K562 (cell line): Measurements from ENCODE around the gene TEKT2. TPM values are rescaled to one million over a fixed set of nuclear protein-coding genes. Genes with fewer than 3 reads are reported as not detected.

Experiments
- ATAC-seq: fragments of 200-7000 bp; cut with Tn5 transposase; 3 replicates; pipeline ENCODE4 v1.9.1; 2020; ENCODE audit warnings: moderate library complexity
- BruUV-seq: library from RNA; stranded (reverse); fragments of 400-500 nt; replicated peaks from 2 replicates; lab custom pipeline; 2021; lab: Mats Ljungman, UMichigan
- CTCF ChIA-PET: fragments of 300-600 bp; formaldehyde crosslinking; extraction: SDS; loops from one replicate; lab custom pipeline; 2021; ENCODE audit warnings: low intra/inter-chr PET ratio; lab: Yijun Ruan, JAX
- POLR2A ChIA-PET: fragments of 300-600, 350-650 bp; sonication (Branson Sonifier 250); formaldehyde crosslinking; extraction: SDS; loops from one replicate; lab custom pipeline; 2021; ENCODE audit warnings: antibody characterized with exemption, inconsistent platforms; lab: Yijun Ruan, JAX
- DNase-seq, 4 experiments: peaks; one replicate each; pipeline versions ENCODE4 v3.0.0 to v3.0.0-alpha.2; 2011 to 2018; ENCODE audit warnings: low spot score in 3 of 4, mixed read lengths in 3 of 4; ENCODE audit errors: extremely low read depth in 1 of 4
- FAIRE-seq: peaks from 2 replicates; lab custom pipeline; 2011; peaks lifted over from hg19 to GRCh38; lab: Jason Lieb, UNC
- H2AFZ ChIP-seq: 2 replicates; pipeline ENCODE4 v1.6.0; 2011; ENCODE audit warnings: low read depth, low read length, control low read depth, inconsistent platforms
- H3K27ac ChIP-seq: fragments of 200-600 bp; 3 replicates; pipeline ENCODE4 v1.8.0; 2011; ENCODE audit warnings: low read depth, mild to moderate bottlenecking, control low read depth, inconsistent platforms, low read length, moderate library complexity, mixed read lengths; ENCODE audit errors: extremely low read depth
- H3K27me3 ChIP-seq, 2 experiments: fragments of 300-600 bp in 1 of 2; 2 replicates in 1 of 2; 3 replicates in 1 of 2; pipeline versions ENCODE4 v1.6.0 to v1.8.0; 2011; ENCODE audit warnings: inconsistent platforms in 2 of 2, low read length in 2 of 2, mild to moderate bottlenecking in 1 of 2, mixed read lengths in 1 of 2, moderate library complexity in 1 of 2; ENCODE audit not compliant: control insufficient read depth in 2 of 2, insufficient read depth in 2 of 2
- H3K36me3 ChIP-seq: fragments of 300-600 bp; 3 replicates; pipeline ENCODE4 v1.8.0; 2011; ENCODE audit warnings: mild to moderate bottlenecking, low read length, inconsistent platforms; ENCODE audit not compliant: control insufficient read depth, insufficient read depth
- H3K4me1 ChIP-seq, 2 experiments: fragments of 200-600 bp in 1 of 2; replicated peaks in 1 of 2; 2 replicates in 1 of 2; 3 replicates in 1 of 2; pipeline versions ENCODE4 v1.5.1 to v1.8.0; 2011; ENCODE audit warnings: inconsistent platforms in 2 of 2, low read length in 2 of 2, mild to moderate bottlenecking in 1 of 2, mixed read lengths in 1 of 2, moderate library complexity in 1 of 2; ENCODE audit not compliant: control insufficient read depth in 2 of 2, insufficient read depth in 2 of 2
- H3K4me2 ChIP-seq: 2 replicates; pipeline ENCODE4 v1.6.1; 2011; ENCODE audit warnings: low read length, control low read depth, inconsistent platforms, mixed read lengths; ENCODE audit not compliant: insufficient read depth
- H3K4me3 ChIP-seq: fragments of 200-600 bp; sonication (generic), shearing (Covaris generic); 2 replicates; pipeline ENCODE4 v1.5.1; 2016; ENCODE audit warnings: control low read depth, inconsistent platforms
- H3K79me2 ChIP-seq: fragments of 200-600 bp; 3 replicates; pipeline ENCODE4 v1.8.0; 2011; ENCODE audit warnings: low read length, inconsistent platforms; ENCODE audit not compliant: control insufficient read depth, insufficient read depth
- H3K9ac ChIP-seq, 2 experiments: 2 replicates each; pipeline versions ENCODE4 v1.6.0 to v1.6.1; 2011; ENCODE audit warnings: low read depth in 2 of 2, low read length in 2 of 2, control low read depth in 1 of 2, inconsistent platforms in 1 of 2, mild to moderate bottlenecking in 1 of 2, mixed read lengths in 1 of 2; ENCODE audit not compliant: insufficient read depth in 1 of 2
- H3K9me1 ChIP-seq: one replicate; pipeline ENCODE4 v1.6.0; 2011; ENCODE audit warnings: inconsistent platforms, mild to moderate bottlenecking, low read length, moderate library complexity; ENCODE audit not compliant: control insufficient read depth, insufficient read depth
- H3K9me3 ChIP-seq: replicated peaks from 2 replicates; pipeline ENCODE4 v1.5.1; 2011; ENCODE audit warnings: low read depth, low read length, inconsistent platforms; ENCODE audit not compliant: control insufficient read depth, insufficient read depth
- H4K20me1 ChIP-seq: replicated peaks from 2 replicates; pipeline ENCODE4 v1.6.1; 2011; ENCODE audit warnings: low read length, inconsistent platforms, mixed read lengths; ENCODE audit not compliant: control insufficient read depth, insufficient read depth
- HNRNPL ChIP-seq: fragments of 200-400 bp; formaldehyde crosslinking; IDR thresholded peaks from 2 replicates; pipeline ENCODE4 v1.6.1; 2017; ENCODE audit warnings: low read depth, mild to moderate bottlenecking, low read length
- RBFOX2 ChIP-seq: fragments of 200-400 bp; formaldehyde crosslinking; IDR thresholded peaks from 2 replicates; pipeline ENCODE4 v1.6.1; 2017; ENCODE audit warnings: low read depth, mild to moderate bottlenecking, low read length, moderate library complexity
- WGBS: fragments of 100-300 bp; shearing (Covaris generic); methylation state at CpG from one replicate; pipeline ENCODE4 v1.1.6; 2016; ENCODE audit warnings: low coverage, mixed read lengths; ENCODE audit not compliant: insufficient coverage; ENCODE audit errors: missing lambda C conversion rate; 5-methylcytosine and 5-hydroxymethylcytosine counted together
- in situ Hi-C: fragments of 300-500 bp; cut with MboI; formaldehyde crosslinking; loops from 4 replicates; pipeline ENCODE4 v1.15.0; 2018; ENCODE audit warnings: inconsistent platforms, mixed read lengths
- intact Hi-C: fragments of 100-400 bp; cut with micrococcal nuclease; formaldehyde crosslinking; loops from 2 replicates; pipeline ENCODE4 v1.14.2; 2022
- polyA plus RNA-seq, 8 experiments: library from polyadenylated mRNA; depleted of rRNA in 4 of 8; stranded (reverse) in 5 of 8; unstranded in 3 of 8; fragments of >200 nt; fragmentation: Nextera tagmentation in 2 of 8; fragmentation: Illumina TruSeq in 1 of 8; extraction: Ambion mirVana in 2 of 8; extraction: Trizol in 1 of 8; gene quantifications; 2 replicates each; pipeline versions ENCODE4 v1.2.1 to v1.2.3, GENCODE V29; 2011 to 2014; ENCODE audit warnings: inconsistent platforms in 1 of 8, missing spikeins in 1 of 8
- total RNA-seq, 7 experiments: library from RNA; depleted of rRNA in 6 of 7; stranded (reverse); fragments of >200 nt in 6 of 7; fragmentation: Illumina TruSeq in 2 of 7; extraction: Trizol in 2 of 7; gene quantifications; 2 replicates each; pipeline versions ENCODE4 v1.2.1 to v1.2.3, GENCODE V29; 2011 to 2021; ENCODE audit warnings: low replicate concordance in 1 of 7
- TF ChIP-seq, protein P1 (sequence below): fragments of 450-650 bp; IDR thresholded peaks from 2 replicates; pipeline ENCODE4 v1.6.1; 2018; ENCODE audit not compliant: partially characterized antibody
- TF ChIP-seq, protein P2 (sequence below), 3 experiments: fragments of 200-800 bp in 1 of 3; fragments of 250-450 bp in 1 of 3; fragments of 450-650 bp in 1 of 3; sonication (Bioruptor Pico) in 1 of 3; sonication (Bioruptor generic) in 1 of 3; formaldehyde crosslinking in 1 of 3; IDR thresholded peaks; 2 replicates each; pipeline versions ENCODE4 v1.6.1 to v1.8.0; 2016 to 2022; ENCODE audit warnings: mild to moderate bottlenecking in 2 of 3, missing genetic modification characterization in 2 of 3, missing compliant biosample characterization in 1 of 3, moderate library complexity in 1 of 3

TEKT2 gene
- total and polyA plus RNA-seq, 9 of the 15 experiments (the other 6 are each of a cell fraction or from before 2014, with no cell fraction given) = 0.06 to 0.94 (median 0.30) TPM; not detected in 1

DNA sequence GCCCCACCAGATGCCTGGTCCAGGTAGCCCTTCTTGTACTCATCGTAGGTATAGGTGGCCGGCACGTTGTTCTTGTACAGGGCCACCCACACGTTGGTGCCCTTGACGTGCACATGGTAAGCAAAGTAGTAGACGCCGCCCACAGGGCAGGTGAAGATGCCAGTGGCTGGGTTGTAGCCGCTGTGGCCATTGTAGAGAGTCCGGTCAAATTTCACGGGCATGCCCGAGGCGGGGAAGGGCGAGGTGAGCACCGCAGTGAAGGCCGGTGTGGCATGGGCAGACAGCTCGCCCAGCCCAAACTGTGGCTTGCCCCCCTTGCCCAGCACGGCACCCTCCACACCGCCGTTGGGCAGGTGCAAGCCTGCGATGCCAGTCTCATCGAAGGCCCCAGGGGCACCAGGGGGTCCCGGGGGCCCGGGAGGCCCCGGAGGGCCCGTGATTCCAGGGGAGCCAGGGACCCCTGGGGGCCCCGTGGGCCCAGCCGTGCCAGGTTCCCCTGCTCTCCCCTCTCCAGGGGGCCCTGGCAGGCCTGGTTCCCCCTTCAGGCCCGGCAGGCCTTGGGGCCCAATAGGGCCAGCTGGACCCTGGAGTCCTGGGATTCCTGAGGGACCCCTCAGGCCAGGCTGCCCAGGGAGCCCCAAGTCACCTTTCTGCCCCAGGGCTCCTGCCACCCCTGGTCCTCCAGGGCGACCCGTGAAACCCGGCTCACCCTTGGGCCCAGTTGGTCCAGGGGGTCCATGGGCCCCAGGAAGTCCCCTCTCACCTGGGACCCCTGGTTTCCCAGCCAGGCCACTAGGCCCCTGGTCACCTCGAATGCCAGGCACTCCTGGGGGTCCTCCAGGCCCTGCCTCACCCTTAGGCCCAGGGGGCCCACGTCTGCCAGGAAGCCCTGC is 14.0 kb downstream of the TEKT2 start:
- DNase-seq (no peak), FAIRE-seq (no peak), ATAC-seq (no peak)
- Histone ChIP-seq H3K9ac (no peak overlapping the region), H3K9me1 (peaks cover 5% of the 10 kb centered on the region), H2AFZ (no peak overlapping the region), H3K27me3 (no peaks in the 10 kb centered on the region), H3K79me2 (no peaks in the 10 kb centered on the region), H4K20me1 (no peaks in the 10 kb centered on the region), H3K27ac (no peak overlapping the region), H3K4me2 (no peak overlapping the region), H3K4me3 (no peak overlapping the region), H3K36me3 (peaks cover 33% of the 10 kb centered on the region; the same call in 2 of the 3 replicates), H3K4me1 (peaks cover 0 to 36% of the 10 kb centered on the region in 2 experiments; a peak in 3 of 5 replicates), H3K9me3 (no peaks in the 10 kb centered on the region)
- in situ Hi-C loops (no loop called here), intact Hi-C loops (no loop called here)
- POLR2A ChIA-PET = interaction anchor here (0.6 to 1.6 kb wide), 7 partner anchors 21 to 420 kb away, joined by 3 to 5 read pairs (median 3); no protein-coding TSS in a partner anchor
- BruUV-seq = no TSS peak
- WGBS = 78% methylated on average over 30 of the region's 33 CpGs
- CTCF ChIA-PET = interaction anchor here (0.6 to 5.7 kb wide), 4 partner anchors 90 to 243 kb away, joined by 4 to 98 read pairs (median 34); no protein-coding TSS in a partner anchor
- peak; percentile 23; the same call in 1 of the 2 replicates for TF ChIP-seq RBFOX2
- TF ChIP-seq, protein P1, sequence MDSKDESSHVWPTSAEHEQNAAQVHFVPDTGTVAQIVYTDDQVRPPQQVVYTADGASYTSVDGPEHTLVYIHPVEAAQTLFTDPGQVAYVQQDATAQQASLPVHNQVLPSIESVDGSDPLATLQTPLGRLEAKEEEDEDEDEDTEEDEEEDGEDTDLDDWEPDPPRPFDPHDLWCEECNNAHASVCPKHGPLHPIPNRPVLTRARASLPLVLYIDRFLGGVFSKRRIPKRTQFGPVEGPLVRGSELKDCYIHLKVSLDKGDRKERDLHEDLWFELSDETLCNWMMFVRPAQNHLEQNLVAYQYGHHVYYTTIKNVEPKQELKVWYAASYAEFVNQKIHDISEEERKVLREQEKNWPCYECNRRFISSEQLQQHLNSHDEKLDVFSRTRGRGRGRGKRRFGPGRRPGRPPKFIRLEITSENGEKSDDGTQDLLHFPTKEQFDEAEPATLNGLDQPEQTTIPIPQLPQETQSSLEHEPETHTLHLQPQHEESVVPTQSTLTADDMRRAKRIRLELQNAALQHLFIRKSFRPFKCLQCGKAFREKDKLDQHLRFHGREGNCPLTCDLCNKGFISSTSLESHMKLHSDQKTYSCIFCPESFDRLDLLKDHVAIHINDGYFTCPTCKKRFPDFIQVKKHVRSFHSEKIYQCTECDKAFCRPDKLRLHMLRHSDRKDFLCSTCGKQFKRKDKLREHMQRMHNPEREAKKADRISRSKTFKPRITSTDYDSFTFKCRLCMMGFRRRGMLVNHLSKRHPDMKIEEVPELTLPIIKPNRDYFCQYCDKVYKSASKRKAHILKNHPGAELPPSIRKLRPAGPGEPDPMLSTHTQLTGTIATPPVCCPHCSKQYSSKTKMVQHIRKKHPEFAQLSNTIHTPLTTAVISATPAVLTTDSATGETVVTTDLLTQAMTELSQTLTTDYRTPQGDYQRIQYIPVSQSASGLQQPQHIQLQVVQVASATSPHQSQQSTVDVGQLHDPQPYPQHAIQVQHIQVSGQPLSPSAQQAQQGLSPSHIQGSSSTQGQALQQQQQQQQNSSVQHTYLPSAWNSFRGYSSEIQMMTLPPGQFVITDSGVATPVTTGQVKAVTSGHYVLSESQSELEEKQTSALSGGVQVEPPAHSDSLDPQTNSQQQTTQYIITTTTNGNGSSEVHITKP = no peak
- peak; percentile 59; the same call in 1 of the 2 replicates for TF ChIP-seq HNRNPL
- TF ChIP-seq, protein P2, sequence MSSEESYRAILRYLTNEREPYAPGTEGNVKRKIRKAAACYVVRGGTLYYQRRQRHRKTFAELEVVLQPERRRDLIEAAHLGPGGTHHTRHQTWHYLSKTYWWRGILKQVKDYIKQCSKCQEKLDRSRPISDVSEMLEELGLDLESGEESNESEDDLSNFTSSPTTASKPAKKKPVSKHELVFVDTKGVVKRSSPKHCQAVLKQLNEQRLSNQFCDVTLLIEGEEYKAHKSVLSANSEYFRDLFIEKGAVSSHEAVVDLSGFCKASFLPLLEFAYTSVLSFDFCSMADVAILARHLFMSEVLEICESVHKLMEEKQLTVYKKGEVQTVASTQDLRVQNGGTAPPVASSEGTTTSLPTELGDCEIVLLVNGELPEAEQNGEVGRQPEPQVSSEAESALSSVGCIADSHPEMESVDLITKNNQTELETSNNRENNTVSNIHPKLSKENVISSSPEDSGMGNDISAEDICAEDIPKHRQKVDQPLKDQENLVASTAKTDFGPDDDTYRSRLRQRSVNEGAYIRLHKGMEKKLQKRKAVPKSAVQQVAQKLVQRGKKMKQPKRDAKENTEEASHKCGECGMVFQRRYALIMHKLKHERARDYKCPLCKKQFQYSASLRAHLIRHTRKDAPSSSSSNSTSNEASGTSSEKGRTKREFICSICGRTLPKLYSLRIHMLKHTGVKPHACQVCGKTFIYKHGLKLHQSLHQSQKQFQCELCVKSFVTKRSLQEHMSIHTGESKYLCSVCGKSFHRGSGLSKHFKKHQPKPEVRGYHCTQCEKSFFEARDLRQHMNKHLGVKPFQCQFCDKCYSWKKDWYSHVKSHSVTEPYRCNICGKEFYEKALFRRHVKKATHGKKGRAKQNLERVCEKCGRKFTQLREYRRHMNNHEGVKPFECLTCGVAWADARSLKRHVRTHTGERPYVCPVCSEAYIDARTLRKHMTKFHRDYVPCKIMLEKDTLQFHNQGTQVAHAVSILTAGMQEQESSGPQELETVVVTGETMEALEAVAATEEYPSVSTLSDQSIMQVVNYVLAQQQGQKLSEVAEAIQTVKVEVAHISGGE (CRISPR knock-in tag; IDR thresholded peaks at IDR 0.05) = 0 out of 6 replicates have a peak, but pooled peaks of 1 of the 3 experiments have one; percentile 12
